Astrocyte (in vitro differentiated cells and primary cell): ENCODE data around the gene DNAJC6.

Experiments
- CTCF ChIP-seq: IDR thresholded peaks from 2 replicates; pipeline ENCODE4 v1.5.1; 2011; ENCODE audit warnings: low read depth, mild to moderate bottlenecking, inconsistent platforms, low read length, moderate library complexity; ENCODE audit not compliant: insufficient read depth
- EZH2 ChIP-seq: IDR thresholded peaks from 2 replicates; pipeline ENCODE4 v1.6.1; 2012; ENCODE audit warnings: mild to moderate bottlenecking, low read length, inconsistent platforms; ENCODE audit not compliant: insufficient read depth

- no peak for TF ChIP-seq CTCF
- TF ChIP-seq EZH2 = no peak
Measured at GRCh38 chr1:65435987-65436386, 126.6 kb downstream of the DNAJC6 start.
